T-helper 1 cell treated with Interleukin-12 subunit alpha and Interleukin-12 subunit beta and Interleukin-4 antibody, amounts not matched to agents 30 ng/mL and 1 ng/mL, for 36 hours (primary cell): ENCODE results near the gene ZNF814. TPM values are rescaled to one million over a fixed set of nuclear protein-coding genes. Genes with fewer than 3 reads are reported as not detected.

Experiments used
- total RNA-seq: library from RNA; stranded (reverse); gene quantifications from 2 replicates; pipeline ENCODE4 v1.2.3, GENCODE V29; 2022

ZNF814 gene
- total RNA-seq, 1 donor from 2014 or later: 12.9 TPM

Other genes with a start within 250 kb of the ZNF814 start
- gene ZSCAN4, start 220.1 kb downstream of the ZNF814 start, total RNA-seq: not detected in 2 replicates
- 10.0 and 12.8 TPM in 2 replicates for gene ZNF551, start 207.1 kb downstream of the ZNF814 start, total RNA-seq
- gene ZNF154, start 179.8 kb downstream of the ZNF814 start, total RNA-seq: 8.5 and 9.3 TPM in 2 replicates
- gene ZNF671, start 161.4 kb downstream of the ZNF814 start, total RNA-seq: 12.2 and 13.0 TPM in 2 replicates
- gene ZNF776, start 142.2 kb downstream of the ZNF814 start, total RNA-seq: 15.4 and 16.4 TPM in 2 replicates
- 18.4 and 18.5 TPM in 2 replicates for gene ZNF586, start 119.4 kb downstream of the ZNF814 start, total RNA-seq
- 10.4 and 11.0 TPM in 2 replicates for gene ZNF552, start 74.1 kb downstream of the ZNF814 start, total RNA-seq
- 17.7 and 22.2 TPM in 2 replicates for gene ZNF587B, start 58.7 kb downstream of the ZNF814 start, total RNA-seq
- 42.6 and 46.5 TPM in 2 replicates for gene ZNF587, start 39.2 kb downstream of the ZNF814 start, total RNA-seq
- gene ZNF417, start 27.6 kb upstream of the ZNF814 start, total RNA-seq: 16.5 and 21.6 TPM in 2 replicates
- gene ZNF418, start 46.4 kb upstream of the ZNF814 start, total RNA-seq: 1.5 and 2.3 TPM in 2 replicates
- gene ZNF256, start 58.7 kb upstream of the ZNF814 start, total RNA-seq: 4.0 and 5.4 TPM in 2 replicates
- 0.32 TPM in 1 of 2 replicates, not detected in the other for gene C19orf18, start 85.5 kb upstream of the ZNF814 start, total RNA-seq
- 9.2 and 11.5 TPM in 2 replicates for gene ZNF606, start 113.8 kb upstream of the ZNF814 start, total RNA-seq
- not detected in 2 replicates for gene ZSCAN1, start 145.0 kb upstream of the ZNF814 start, total RNA-seq
- gene ZNF135, start 170.2 kb upstream of the ZNF814 start, total RNA-seq: 0.12 TPM in 1 of 2 replicates, not detected in the other
- 4.3 and 5.0 TPM in 2 replicates for gene ZSCAN18, start 209.2 kb upstream of the ZNF814 start, total RNA-seq